Mucosa of descending colon (tissue), 3 donors: Measurements from ENCODE around the gene AMFR. TPM values are rescaled to one million over a fixed set of nuclear protein-coding genes. Genes with fewer than 3 reads are reported as not detected.

Experiments
- ATAC-seq: fragments of 200-7000 bp; cut with Tn5 transposase; one replicate; pipeline ENCODE4 v1.9.1; 2020; ENCODE audit warnings: mild to moderate bottlenecking, moderate library complexity
- DNase-seq, 3 donors: peaks; one replicate each; pipeline ENCODE4 v3.0.0-alpha.2; 2020
- H3K36me3 ChIP-seq: fragments of 200-600 bp; one replicate; pipeline ENCODE4 v1.8.0; 2021; ENCODE audit warnings: low read depth, mild to moderate bottlenecking
- H3K4me1 ChIP-seq: fragments of 200-600 bp; one replicate; pipeline ENCODE4 v1.8.0; 2021; ENCODE audit warnings: low read depth, mild to moderate bottlenecking
- H3K4me3 ChIP-seq: fragments of 200-600 bp; one replicate; pipeline ENCODE4 v1.8.0; 2021; ENCODE audit warnings: mild to moderate bottlenecking
- H3K9me3 ChIP-seq: fragments of 200-600 bp; one replicate; pipeline ENCODE4 v1.8.0; 2021; ENCODE audit warnings: mild to moderate bottlenecking
- CTCF ChIP-seq: fragments of 200-600 bp; IDR thresholded peaks from one replicate; pipeline ENCODE4 v1.8.0; 2022; ENCODE audit warnings: antibody characterized with exemption, mild to moderate bottlenecking
- intact Hi-C, 2 donors: fragments of 100-400 bp; cut with DNase I in 1 of 2; cut with micrococcal nuclease in 1 of 2; formaldehyde crosslinking; loops; one replicate each; pipeline versions ENCODE4 v1.11.0 to v1.11.1; 2022; cut with DNase I, micrococcal nuclease
- total RNA-seq, 3 donors: library from RNA; stranded (reverse); fragmentation: NEBNext Ultra II Directional in 2 of 3; extraction: Animal tissue kit (Norgen Biotek cat#: 25700) in 2 of 3; gene quantifications; one replicate each; pipeline versions ENCODE4 v1.2.1 to v1.2.4, GENCODE V29; 2021 to 2023
- donor health status: DM: no; HTN: no; CAD: no; lungs with moderate emphysema.
- donor health status: DM: no; HTN: no; CAD: no.
- donor health status: DM: no; HTN: yes; CAD: no.

The AMFR gene
- total RNA-seq, 3 donors from 2014 or later: 83.3 to 116 (median 102) TPM

GRCh38 chr16:56332464-56333079, 92.8 kb downstream of the AMFR start:
- Histone ChIP-seq H3K36me3 (no peaks in the 10 kb centered on the region), H3K4me1 (no peaks in the 10 kb centered on the region), H3K9me3 (no peaks in the 10 kb centered on the region), H3K4me3 (no peak overlapping the region)
- TF ChIP-seq CTCF: no peak
- DNase-seq: peak in 2 of 3 donors; percentile 71 to 74
- intact Hi-C loops: no loop called here
- peak; percentile 79 for ATAC-seq

- no peak for DNase-seq
- Histone ChIP-seq H3K36me3 (no peaks in the 10 kb centered on the region), H3K4me3 (no peak overlapping the region), H3K9me3 (no peaks in the 10 kb centered on the region), H3K4me1 (no peaks in the 10 kb centered on the region)
- intact Hi-C loops: no loop called here
- no peak for ATAC-seq
- TF ChIP-seq CTCF: no peak
These were observed 93.4 kb downstream of the AMFR start for GRCh38 chr16:56331915-56332314.

GRCh38 chr16:56331399-56331798, 93.9 kb downstream of the AMFR start:
- intact Hi-C loops: no loop called here
- no peak for ATAC-seq

GRCh38 chr16:56330476-56330875, 94.9 kb downstream of the AMFR start:
- DNase-seq (no peak), ATAC-seq (no peak)
- Histone ChIP-seq H3K36me3 (no peaks in the 10 kb centered on the region), H3K4me3 (no peak overlapping the region), H3K9me3 (no peaks in the 10 kb centered on the region), H3K4me1 (no peaks in the 10 kb centered on the region)
- intact Hi-C loops: no loop called here
- TF ChIP-seq CTCF: no peak

More at GRCh38 chr16:56331399-56331798, 93.9 kb downstream of the AMFR start:
- no peak for DNase-seq
- Histone ChIP-seq H3K4me3 (no peak overlapping the region), H3K4me1 (no peaks in the 10 kb centered on the region), H3K36me3 (no peaks in the 10 kb centered on the region), H3K9me3 (no peaks in the 10 kb centered on the region)
- no peak for TF ChIP-seq CTCF

- Histone ChIP-seq H3K4me3 (no peak overlapping the region), H3K36me3 (no peaks in the 10 kb centered on the region), H3K4me1 (no peaks in the 10 kb centered on the region), H3K9me3 (no peaks in the 10 kb centered on the region)
- intact Hi-C loops: no loop called here
- no peak for ATAC-seq
- DNase-seq: no peak
- no peak for TF ChIP-seq CTCF
These were observed 95.5 kb downstream of the AMFR start for GRCh38 chr16:56329887-56330286.
